WERI-Rb-1 (cell line): ENCODE measurements around the gene GET4.

Experiments
- DNase-seq: peaks from one replicate; pipeline ENCODE4 v3.0.0-alpha.2; 2020
- H3K27ac ChIP-seq: fragments of 250-450 bp; sonication (Bioruptor Pico); 2 replicates; pipeline ENCODE4 v1.5.1; 2020; ENCODE audit warnings: mild to moderate bottlenecking, moderate library complexity
- H3K27me3 ChIP-seq: fragments of 250-450 bp; sonication (Bioruptor Pico); 2 replicates; pipeline ENCODE4 v1.5.1; 2021; ENCODE audit warnings: mild to moderate bottlenecking, low read depth, moderate library complexity; ENCODE audit not compliant: insufficient read depth, severe bottlenecking
- H3K36me3 ChIP-seq: fragments of 250-450 bp; sonication (Bioruptor Pico); 2 replicates; pipeline ENCODE4 v1.5.1; 2020; ENCODE audit warnings: mild to moderate bottlenecking, moderate library complexity
- H3K4me3 ChIP-seq: 2 replicates; pipeline ENCODE4 v1.5.1; 2011; ENCODE audit warnings: low read depth, mild to moderate bottlenecking, control low read depth, low read length
- H3K9me3 ChIP-seq: fragments of 250-450 bp; sonication (Bioruptor Pico); 2 replicates; pipeline ENCODE4 v1.5.1; 2021; ENCODE audit warnings: mild to moderate bottlenecking, moderate library complexity; ENCODE audit not compliant: severe bottlenecking
- CTCF ChIP-seq: IDR thresholded peaks from 2 replicates; pipeline ENCODE4 v1.5.1; 2011; ENCODE audit warnings: low read depth, mild to moderate bottlenecking, control low read depth, inconsistent platforms, low read length

The GET4 gene

GRCh38 chr7:855686-856369, 20.5 kb upstream of the GET4 start:
- Histone ChIP-seq H3K27ac (no peak overlapping the region), H3K36me3 (peaks cover 95% of the 10 kb centered on the region), H3K9me3 (no peaks in the 10 kb centered on the region), H3K4me3 (no peak overlapping the region), H3K27me3 (no peaks in the 10 kb centered on the region)
- DNase-seq, result no peak
- no peak for TF ChIP-seq CTCF

- Histone ChIP-seq H3K36me3 (peaks cover 95% of the 10 kb centered on the region), H3K27ac (no peak overlapping the region), H3K4me3 (no peak overlapping the region), H3K27me3 (no peaks in the 10 kb centered on the region), H3K9me3 (no peaks in the 10 kb centered on the region)
- TF ChIP-seq CTCF, result no peak
- no peak for DNase-seq
Observed at GRCh38 chr7:856444-857095, 19.8 kb upstream of the GET4 start.

GRCh38 chr7:857661-858060, 18.7 kb upstream of the GET4 start:
- TF ChIP-seq CTCF, result no peak
- H3K9me3 ChIP-seq, result no peaks in the 10 kb centered on the region
- no peak for DNase-seq
- no peak overlapping the region for H3K27ac ChIP-seq
- no peaks in the 10 kb centered on the region for H3K27me3 ChIP-seq
- no peak overlapping the region for H3K4me3 ChIP-seq
- H3K36me3 ChIP-seq, result peaks cover 95% of the 10 kb centered on the region

GRCh38 chr7:859359-860030, 16.9 kb upstream of the GET4 start:
- H3K4me3 ChIP-seq, result no peak overlapping the region
- H3K36me3 ChIP-seq, result peaks cover 89% of the 10 kb centered on the region
- no peak overlapping the region for H3K27ac ChIP-seq
- H3K9me3 ChIP-seq, result no peaks in the 10 kb centered on the region
- no peak for DNase-seq
- no peaks in the 10 kb centered on the region for H3K27me3 ChIP-seq
- no peak for TF ChIP-seq CTCF

GRCh38 chr7:860149-860548, 16.2 kb upstream of the GET4 start:
- Histone ChIP-seq H3K36me3 (peaks cover 89% of the 10 kb centered on the region), H3K27me3 (no peaks in the 10 kb centered on the region), H3K9me3 (no peaks in the 10 kb centered on the region), H3K27ac (no peak overlapping the region), H3K4me3 (no peak overlapping the region)
- no peak for DNase-seq
- no peak for TF ChIP-seq CTCF
